ENCODE data around the gene SPSB2. TPM values are rescaled to one million over a fixed set of nuclear protein-coding genes. Genes with fewer than 3 reads are reported as not detected.

SPSB2 gene
- total RNA-seq, 1 experiment from 2014 or later: 11.6 TPM

DNA sequence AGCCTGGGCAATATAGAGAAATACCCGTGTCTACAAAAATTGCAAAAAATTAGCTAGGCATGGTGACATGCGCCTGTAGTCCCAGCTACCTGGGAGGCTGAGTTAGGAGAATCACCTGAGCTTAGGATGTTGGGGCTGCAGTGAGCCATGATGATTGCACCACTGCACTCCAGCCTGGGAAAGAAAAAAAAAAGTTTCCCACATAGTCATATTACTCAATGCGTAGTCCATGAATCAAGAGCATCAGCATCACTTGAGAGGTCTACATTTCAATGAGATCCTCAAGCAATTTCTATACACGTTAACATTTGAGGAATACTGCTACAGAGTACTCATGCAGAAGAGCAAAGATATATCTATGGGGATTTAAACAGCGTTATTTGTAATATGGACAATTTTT, 26.3 kb upstream of the SPSB2 start:
- Histone ChIP-seq H3K4me1 (ENCODE audit: control insufficient read depth, insufficient read depth, low read length) (no peaks in the 10 kb centered on the region; the same call in 1 of the 2 replicates), H3K27me3 (ENCODE audit: control insufficient read depth, insufficient read depth, low read length) (no peaks in the 10 kb centered on the region), H3K36me3 (ENCODE audit: control insufficient read depth, insufficient read depth, low read length) (no peaks in the 10 kb centered on the region), H3K27ac (ENCODE audit: low read length) (no peak overlapping the region), H3K9me3 (ENCODE audit: control insufficient read depth, insufficient read depth, low read depth, low read length) (no peaks in the 10 kb centered on the region), H3K4me3 (ENCODE audit: low read depth in 2 of 2, low read length in 2 of 2) (no peak overlapping the region)
- in situ Hi-C loops (cut with HindIII; ENCODE audit: low pct_unique_long_range_greater_than_20kb, low sequenced_read_pairs): no loop called here
- BruUV-seq (replicated peaks): no TSS peak
- DNase-seq (ENCODE audit: low read depth, low spot score): no peak
- POLR2A ChIA-PET: interaction anchor here (0.5 kb wide), 1 partner anchor 14 kb away, joined by 3 read pairs; no protein-coding TSS in a partner anchor
- intact Hi-C loops (cut with micrococcal nuclease; ENCODE audit: unreplicated experiment): no loop called here
- CTCF ChIA-PET: no interaction called here
- ATAC-seq: no peak
- TF ChIP-seq SIN3A (IDR thresholded peaks at IDR 0.05; ENCODE audit: borderline replicate concordance, insufficient read depth, low read depth, low read length): no peak
- TF ChIP-seq, protein P1, sequence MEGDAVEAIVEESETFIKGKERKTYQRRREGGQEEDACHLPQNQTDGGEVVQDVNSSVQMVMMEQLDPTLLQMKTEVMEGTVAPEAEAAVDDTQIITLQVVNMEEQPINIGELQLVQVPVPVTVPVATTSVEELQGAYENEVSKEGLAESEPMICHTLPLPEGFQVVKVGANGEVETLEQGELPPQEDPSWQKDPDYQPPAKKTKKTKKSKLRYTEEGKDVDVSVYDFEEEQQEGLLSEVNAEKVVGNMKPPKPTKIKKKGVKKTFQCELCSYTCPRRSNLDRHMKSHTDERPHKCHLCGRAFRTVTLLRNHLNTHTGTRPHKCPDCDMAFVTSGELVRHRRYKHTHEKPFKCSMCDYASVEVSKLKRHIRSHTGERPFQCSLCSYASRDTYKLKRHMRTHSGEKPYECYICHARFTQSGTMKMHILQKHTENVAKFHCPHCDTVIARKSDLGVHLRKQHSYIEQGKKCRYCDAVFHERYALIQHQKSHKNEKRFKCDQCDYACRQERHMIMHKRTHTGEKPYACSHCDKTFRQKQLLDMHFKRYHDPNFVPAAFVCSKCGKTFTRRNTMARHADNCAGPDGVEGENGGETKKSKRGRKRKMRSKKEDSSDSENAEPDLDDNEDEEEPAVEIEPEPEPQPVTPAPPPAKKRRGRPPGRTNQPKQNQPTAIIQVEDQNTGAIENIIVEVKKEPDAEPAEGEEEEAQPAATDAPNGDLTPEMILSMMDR (IDR thresholded peaks at IDR 0.05): no peak
- TF ChIP-seq POLR2AphosphoS5 (IDR thresholded peaks at IDR 0.05; ENCODE audit: low read depth, low read length): no peak
- no peak for TF ChIP-seq TCF7L2 (IDR thresholded peaks at IDR 0.05; ENCODE audit: low read depth, low read length)
- TF ChIP-seq, protein P2, sequence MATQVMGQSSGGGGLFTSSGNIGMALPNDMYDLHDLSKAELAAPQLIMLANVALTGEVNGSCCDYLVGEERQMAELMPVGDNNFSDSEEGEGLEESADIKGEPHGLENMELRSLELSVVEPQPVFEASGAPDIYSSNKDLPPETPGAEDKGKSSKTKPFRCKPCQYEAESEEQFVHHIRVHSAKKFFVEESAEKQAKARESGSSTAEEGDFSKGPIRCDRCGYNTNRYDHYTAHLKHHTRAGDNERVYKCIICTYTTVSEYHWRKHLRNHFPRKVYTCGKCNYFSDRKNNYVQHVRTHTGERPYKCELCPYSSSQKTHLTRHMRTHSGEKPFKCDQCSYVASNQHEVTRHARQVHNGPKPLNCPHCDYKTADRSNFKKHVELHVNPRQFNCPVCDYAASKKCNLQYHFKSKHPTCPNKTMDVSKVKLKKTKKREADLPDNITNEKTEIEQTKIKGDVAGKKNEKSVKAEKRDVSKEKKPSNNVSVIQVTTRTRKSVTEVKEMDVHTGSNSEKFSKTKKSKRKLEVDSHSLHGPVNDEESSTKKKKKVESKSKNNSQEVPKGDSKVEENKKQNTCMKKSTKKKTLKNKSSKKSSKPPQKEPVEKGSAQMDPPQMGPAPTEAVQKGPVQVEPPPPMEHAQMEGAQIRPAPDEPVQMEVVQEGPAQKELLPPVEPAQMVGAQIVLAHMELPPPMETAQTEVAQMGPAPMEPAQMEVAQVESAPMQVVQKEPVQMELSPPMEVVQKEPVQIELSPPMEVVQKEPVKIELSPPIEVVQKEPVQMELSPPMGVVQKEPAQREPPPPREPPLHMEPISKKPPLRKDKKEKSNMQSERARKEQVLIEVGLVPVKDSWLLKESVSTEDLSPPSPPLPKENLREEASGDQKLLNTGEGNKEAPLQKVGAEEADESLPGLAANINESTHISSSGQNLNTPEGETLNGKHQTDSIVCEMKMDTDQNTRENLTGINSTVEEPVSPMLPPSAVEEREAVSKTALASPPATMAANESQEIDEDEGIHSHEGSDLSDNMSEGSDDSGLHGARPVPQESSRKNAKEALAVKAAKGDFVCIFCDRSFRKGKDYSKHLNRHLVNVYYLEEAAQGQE (IDR thresholded peaks at IDR 0.05; ENCODE audit: insufficient read depth in 1 of 2, low read depth in 2 of 2, low read length in 1 of 2): no peak

DNA sequence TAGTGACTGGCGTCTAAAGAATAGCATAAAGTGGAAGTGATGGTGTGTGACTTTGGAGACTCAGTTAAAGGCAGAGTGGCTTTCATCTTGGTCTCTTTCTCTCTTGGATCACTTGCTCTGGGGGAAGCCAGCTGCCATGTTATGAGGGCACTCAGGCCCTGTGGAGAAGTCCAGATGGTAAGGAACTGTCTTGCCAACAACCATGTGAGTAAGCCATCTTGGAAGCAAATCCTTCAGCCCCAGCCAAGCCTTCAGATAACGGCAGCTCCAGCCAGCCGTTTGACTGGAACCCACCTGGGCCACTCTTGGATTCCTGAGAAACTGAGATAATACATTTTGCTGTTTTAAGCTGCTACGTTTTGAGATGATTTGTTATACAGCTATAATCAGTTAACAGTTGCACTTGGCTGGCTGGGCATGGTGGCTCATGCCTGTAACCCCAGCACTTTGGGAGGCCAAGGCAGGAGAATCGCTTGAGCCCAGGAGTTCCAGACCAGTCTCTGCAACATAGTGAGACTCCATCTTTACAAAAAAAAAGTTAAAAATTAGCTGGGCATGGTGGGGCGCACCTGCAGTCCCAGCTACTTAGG, 23.8 kb upstream of the SPSB2 start:
- in situ Hi-C loops (cut with HindIII; ENCODE audit: low pct_unique_long_range_greater_than_20kb, low sequenced_read_pairs): no loop called here
- H3K27ac ChIP-seq (ENCODE audit: low read length): no peak overlapping the region
- CTCF ChIA-PET: no interaction called here
- no peak overlapping the region for H3K4me3 ChIP-seq (ENCODE audit: low read depth in 2 of 2, low read length in 2 of 2)
- POLR2A ChIA-PET: no interaction called here
- DNase-seq (ENCODE audit: low read depth, low spot score) (no peak), ATAC-seq (no peak)
- H3K27me3 ChIP-seq (ENCODE audit: control insufficient read depth, insufficient read depth, low read length): no peaks in the 10 kb centered on the region
- BruUV-seq (replicated peaks): no TSS peak
- TF ChIP-seq SIN3A (IDR thresholded peaks at IDR 0.05; ENCODE audit: borderline replicate concordance, insufficient read depth, low read depth, low read length): no peak
- intact Hi-C loops (cut with micrococcal nuclease; ENCODE audit: unreplicated experiment): no loop called here
- H3K36me3 ChIP-seq (ENCODE audit: control insufficient read depth, insufficient read depth, low read length): no peaks in the 10 kb centered on the region
- H3K4me1 ChIP-seq (ENCODE audit: control insufficient read depth, insufficient read depth, low read length): no peaks in the 10 kb centered on the region; the same call in 1 of the 2 replicates
- H3K9me3 ChIP-seq (ENCODE audit: control insufficient read depth, insufficient read depth, low read depth, low read length): no peaks in the 10 kb centered on the region

DNA sequence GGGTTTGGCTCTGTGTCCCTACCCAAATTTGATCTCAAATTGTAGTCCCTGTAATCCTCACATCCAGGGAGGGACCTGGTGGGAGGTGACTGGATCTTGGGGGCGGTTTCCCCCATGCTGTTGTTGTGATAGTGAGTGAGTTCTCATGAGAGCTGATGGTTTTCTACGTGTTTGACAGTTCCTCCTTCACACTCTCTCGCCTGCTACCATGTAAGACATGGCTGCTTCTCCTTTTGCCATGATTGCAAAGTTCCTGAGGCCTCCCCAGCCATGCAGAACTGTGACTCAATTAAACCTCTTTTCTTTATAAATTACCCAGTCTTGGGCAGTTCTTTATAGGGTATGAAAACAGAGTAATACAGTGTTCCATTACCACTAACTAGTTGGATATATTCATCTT, 21.2 kb upstream of the SPSB2 start:
- DNase-seq (ENCODE audit: low read depth, low spot score) (no peak), ATAC-seq (no peak)
- no TSS peak for BruUV-seq (replicated peaks)
- no peak overlapping the region for H3K27ac ChIP-seq (ENCODE audit: low read length)
- TF ChIP-seq SIN3A (IDR thresholded peaks at IDR 0.05; ENCODE audit: borderline replicate concordance, insufficient read depth, low read depth, low read length) (no peak), POLR2AphosphoS5 (IDR thresholded peaks at IDR 0.05; ENCODE audit: low read depth, low read length) (no peak), TCF7L2 (IDR thresholded peaks at IDR 0.05; ENCODE audit: low read depth, low read length) (no peak)
- TF ChIP-seq, protein P2 (IDR thresholded peaks at IDR 0.05; ENCODE audit: insufficient read depth in 1 of 2, low read depth in 2 of 2, low read length in 1 of 2): no peak
- TF ChIP-seq, protein P1 (IDR thresholded peaks at IDR 0.05): no peak
- H3K9me3 ChIP-seq (ENCODE audit: control insufficient read depth, insufficient read depth, low read depth, low read length): no peaks in the 10 kb centered on the region
- in situ Hi-C loops (cut with HindIII; ENCODE audit: low pct_unique_long_range_greater_than_20kb, low sequenced_read_pairs) (no loop called here), intact Hi-C loops (cut with micrococcal nuclease; ENCODE audit: unreplicated experiment) (no loop called here)
- CTCF ChIA-PET: interaction anchor here (1.0 kb wide), 1 partner anchor 247 kb away, joined by 8 read pairs; no protein-coding TSS in a partner anchor
- H3K4me1 ChIP-seq (ENCODE audit: control insufficient read depth, insufficient read depth, low read length): 0 out of 2 replicates have a peak, but pooled peaks cover 4% of the 10 kb centered on the region
- no peaks in the 10 kb centered on the region for H3K27me3 ChIP-seq (ENCODE audit: control insufficient read depth, insufficient read depth, low read length)
- POLR2A ChIA-PET: interaction anchor here (0.7 kb wide), 1 partner anchor 23 kb away, joined by 8 read pairs; no protein-coding TSS in a partner anchor
- no peaks in the 10 kb centered on the region for H3K36me3 ChIP-seq (ENCODE audit: control insufficient read depth, insufficient read depth, low read length)
- no peak overlapping the region for H3K4me3 ChIP-seq (ENCODE audit: low read depth in 2 of 2, low read length in 2 of 2)

Measured in Panc1 (cell line).